Heart left ventricle (tissue), 13 donors: Measurements from ENCODE around the gene ZBTB7C.

Experiments used
- POLR2A ChIP-seq, 2 donors: fragments of 450-650 bp; IDR thresholded peaks; one replicate each; pipeline ENCODE4 v1.6.1; 2017; ENCODE audit warnings: antibody characterized with exemption in 2 of 2, mild to moderate bottlenecking in 2 of 2, moderate library complexity in 2 of 2
- TF ChIP-seq, protein P1 (sequence below), 12 donors: fragments of 200-600 bp; sonication (generic) in 4 of 12; IDR thresholded peaks; one replicate each; pipeline versions ENCODE4 v1.5.0 to v1.8.0; 2018 to 2022; ENCODE audit warnings: antibody characterized with exemption in 12 of 12, mild to moderate bottlenecking in 5 of 12
- donor health status: ischemic (EF 13 %, LVEDD 7.1; RV severe dilation, severe dysfunction).
- donor health status: DM: no; HTN: yes; CAD: no.
- donor health status: DM: no; HTN: no; CAD: no.
- donor health status: ischemic (EF 25% LVEDD 6.9; RV normal size, moderate dysfunction).
- donor health status: ischemic (EF 25% LVEDD 5.7; RV mildly dilated, moderate dysfunction).
- donor health status: ischemic (EF 35%, LVEDD 5.7; RV mildly dilated, moderate dysfunction).
- donor health status: nonischemic (EF 11% LVEDD 7.7; RV severe dilation, severe dysfunction).
- donor health status: DM: yes; HTN: yes; CAD: no.
- donor health status: PGD.
- donor health status: ischemic (EF 29% LVEDD 5.4; RV normal size, mild dysfunction).
- donor health status: nonischemic (EF 23%, LVEDD 6.1; RV moderate dilation, normal function).

DNA sequence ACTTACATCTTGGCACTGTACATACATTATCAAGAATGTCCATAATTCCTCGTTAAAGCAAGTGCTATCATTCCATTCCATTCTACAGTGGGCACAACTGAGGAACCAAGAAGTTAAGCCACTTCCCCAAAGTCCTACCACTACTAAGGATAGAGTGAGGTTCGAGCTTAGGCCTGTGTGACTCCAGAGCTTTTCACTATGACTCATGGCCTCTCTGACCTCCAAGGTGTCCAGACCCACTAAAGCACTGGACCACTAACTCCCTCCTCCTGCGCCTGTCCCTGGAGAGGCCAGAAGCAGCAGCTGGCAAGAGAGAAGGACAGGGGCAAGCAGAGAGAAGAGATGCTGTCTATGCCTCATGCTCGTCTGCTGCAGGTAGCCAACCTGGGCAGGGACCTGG lies 117.0 kb downstream of the ZBTB7C start:
- TF ChIP-seq, protein P1, sequence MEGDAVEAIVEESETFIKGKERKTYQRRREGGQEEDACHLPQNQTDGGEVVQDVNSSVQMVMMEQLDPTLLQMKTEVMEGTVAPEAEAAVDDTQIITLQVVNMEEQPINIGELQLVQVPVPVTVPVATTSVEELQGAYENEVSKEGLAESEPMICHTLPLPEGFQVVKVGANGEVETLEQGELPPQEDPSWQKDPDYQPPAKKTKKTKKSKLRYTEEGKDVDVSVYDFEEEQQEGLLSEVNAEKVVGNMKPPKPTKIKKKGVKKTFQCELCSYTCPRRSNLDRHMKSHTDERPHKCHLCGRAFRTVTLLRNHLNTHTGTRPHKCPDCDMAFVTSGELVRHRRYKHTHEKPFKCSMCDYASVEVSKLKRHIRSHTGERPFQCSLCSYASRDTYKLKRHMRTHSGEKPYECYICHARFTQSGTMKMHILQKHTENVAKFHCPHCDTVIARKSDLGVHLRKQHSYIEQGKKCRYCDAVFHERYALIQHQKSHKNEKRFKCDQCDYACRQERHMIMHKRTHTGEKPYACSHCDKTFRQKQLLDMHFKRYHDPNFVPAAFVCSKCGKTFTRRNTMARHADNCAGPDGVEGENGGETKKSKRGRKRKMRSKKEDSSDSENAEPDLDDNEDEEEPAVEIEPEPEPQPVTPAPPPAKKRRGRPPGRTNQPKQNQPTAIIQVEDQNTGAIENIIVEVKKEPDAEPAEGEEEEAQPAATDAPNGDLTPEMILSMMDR (IDR thresholded peaks at IDR 0.05), result no peak
- no peak for TF ChIP-seq POLR2A (IDR thresholded peaks at IDR 0.05)
